Stimulated activated CD8-positive, alpha-beta memory T cell treated with anti-CD3 and anti-CD28 coated beads, Interleukin-15, amount 100 ng/mL, for 48 hours (primary cell): Measurements from ENCODE around the gene PIMREG.

Experiments used
- DNase-seq, 2 donors: peaks; one replicate each; pipeline ENCODE4 v3.0.0-alpha.2; 2020; ENCODE audit warnings: low read depth in 2 of 2

PIMREG gene

GRCh38 chr17:6461792-6462524 is 17.7 kb downstream of the PIMREG start:
- DNase-seq: peak in 1 of 2 donors; percentile 14

DNA sequence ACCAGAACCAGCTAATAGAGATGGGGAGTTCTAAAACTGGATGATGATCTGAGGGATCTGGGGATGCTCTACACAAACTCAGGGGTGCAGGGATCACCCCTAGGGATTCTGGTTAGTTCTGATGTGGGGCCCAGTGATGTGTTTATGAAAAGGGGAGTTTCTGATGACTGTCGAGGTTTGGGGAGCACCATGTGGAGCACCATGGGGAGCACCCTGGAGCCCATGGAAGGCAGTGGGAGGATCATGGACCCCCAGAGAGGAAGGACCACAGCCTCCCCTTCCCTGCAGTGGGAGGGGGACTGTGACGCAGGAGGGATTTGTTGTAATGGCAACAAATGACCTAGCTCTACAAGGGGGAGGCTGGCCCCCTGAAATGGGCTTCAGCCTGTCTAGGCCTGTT is 18.4 kb downstream of the PIMREG start:
- no peak for DNase-seq

DNA sequence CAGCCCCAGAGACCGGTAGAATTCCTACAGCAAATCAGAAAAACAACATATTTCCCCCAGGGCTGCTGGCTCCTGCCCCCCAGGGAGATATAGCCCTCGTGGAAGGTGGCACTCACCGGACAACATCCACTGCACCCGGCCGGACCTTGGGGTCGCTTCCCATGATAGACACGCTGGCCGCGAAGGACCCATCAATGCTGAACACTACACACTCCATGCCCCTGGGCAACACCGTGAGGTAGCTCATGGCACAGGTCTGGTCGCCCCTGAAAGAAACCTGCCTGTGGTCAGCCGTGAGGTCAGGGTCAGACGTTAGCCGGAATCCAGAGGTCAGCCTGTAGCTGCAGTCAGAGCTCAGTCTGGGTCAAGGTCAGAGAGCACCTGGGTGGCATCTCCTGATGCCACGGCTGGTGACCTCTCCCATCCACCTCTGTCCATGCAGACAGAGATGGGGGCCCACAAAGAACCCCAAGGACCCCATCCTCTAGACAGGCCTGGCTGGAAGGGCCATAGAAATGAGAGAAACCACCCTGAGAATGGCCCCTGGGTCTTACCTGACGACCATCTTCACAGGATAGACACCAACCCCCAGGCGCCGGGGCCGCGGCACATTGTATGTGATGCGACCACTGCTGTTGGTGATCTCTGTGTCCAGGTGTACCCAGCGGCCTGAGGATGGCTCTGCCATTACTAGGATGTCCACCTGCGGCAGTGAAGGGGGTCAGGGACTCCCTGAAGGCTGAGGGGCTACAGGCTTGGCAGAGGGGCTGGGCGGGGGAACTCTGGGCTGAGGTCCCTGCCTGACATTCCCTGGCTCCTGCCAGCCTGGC is 19.6 kb downstream of the PIMREG start:
- DNase-seq: no peak

GRCh38 chr17:6464446-6465041 is 20.3 kb downstream of the PIMREG start:
- no peak for DNase-seq

- DNase-seq: no peak
Measured at GRCh38 chr17:6465206-6466003, 21.1 kb downstream of the PIMREG start.

DNA sequence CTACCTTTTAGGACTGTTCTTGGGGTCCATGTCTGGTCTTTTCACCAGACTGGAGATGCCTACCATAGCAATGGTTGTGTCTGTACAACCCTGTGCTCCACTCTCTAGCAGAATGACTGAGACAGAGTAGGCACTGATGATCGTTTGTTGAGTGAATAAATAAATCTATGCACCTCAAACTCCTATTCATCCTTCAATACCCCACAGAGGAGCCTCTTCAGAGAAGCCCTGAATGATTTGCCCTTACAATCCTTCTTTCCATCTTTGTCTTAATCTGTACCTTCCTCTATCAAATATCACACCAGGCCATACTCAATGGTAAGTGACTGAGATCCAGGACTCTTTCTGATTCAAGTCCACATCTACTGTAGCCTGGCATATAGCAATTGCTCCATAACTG is 23.3 kb downstream of the PIMREG start:
- DNase-seq: no peak

- DNase-seq: no peak
Measured at GRCh38 chr17:6468051-6468790, 24.0 kb downstream of the PIMREG start.

DNA sequence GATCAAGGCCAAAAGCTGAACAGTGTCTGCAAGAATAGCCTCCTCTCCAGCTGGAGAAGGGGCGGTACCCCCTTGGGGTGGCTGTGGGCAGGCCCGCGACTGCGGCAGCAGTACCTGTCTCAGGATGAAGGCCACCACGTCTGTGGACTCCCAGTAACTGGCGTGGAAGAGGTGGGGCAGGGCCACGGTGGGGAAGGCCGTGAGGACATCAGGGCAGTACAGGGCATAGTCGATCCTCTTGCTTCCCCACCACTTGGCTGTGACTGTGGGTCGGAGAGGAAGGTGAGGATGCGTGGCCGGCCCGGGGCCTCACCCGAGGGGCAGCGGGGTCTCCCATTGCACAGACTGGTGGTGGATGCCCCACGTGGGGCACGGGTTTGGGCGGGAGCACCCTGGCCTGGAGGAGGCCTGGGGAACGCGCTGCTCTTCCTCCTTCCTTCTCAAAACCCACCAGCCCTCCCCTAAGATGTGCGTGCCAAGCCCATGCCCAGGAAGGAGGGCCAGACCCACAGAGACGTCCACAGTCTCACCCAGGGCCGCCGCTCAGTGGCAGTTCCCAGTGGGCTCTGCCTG is 26.0 kb downstream of the PIMREG start:
- DNase-seq: no peak

DNA sequence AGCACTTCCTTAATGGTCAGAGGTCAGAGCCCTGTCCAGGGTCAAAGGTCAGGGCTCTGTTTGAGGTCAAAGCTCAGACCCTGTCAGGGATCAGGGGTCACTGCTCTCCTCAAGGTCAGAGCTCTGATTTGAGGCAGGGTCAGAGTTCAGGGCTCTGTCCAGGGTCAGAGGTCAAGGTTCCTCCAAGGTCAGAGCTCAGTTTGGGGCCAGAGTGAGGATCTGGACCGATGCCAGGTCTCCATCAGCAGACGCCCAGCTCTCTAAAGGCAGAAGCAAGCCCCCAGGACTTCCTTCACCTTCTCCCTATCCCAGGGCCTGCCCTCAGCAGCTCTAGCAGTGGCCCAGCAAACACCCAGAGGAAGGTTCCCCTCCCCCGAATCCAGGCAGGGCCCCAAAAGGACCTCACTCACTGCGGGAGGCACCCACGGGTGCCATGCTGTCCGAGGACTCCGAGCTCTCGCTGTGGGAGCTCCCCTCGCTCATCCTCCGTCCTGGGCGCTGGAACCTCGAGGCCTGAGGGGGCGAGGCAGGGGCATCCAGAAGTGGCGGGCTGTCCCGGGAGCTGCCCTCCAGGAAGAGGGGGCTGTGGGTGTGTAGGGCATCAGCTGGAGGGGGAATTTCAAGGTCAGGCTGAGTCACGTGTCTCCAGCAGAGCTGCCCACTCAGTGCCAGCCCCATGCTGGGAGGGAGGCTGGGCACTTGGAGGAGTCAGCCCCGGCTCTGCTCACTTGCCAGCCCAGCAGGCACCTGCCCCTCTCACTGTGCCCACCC is 26.7 kb downstream of the PIMREG start:
- no peak for DNase-seq

- DNase-seq: no peak
Measured at GRCh38 chr17:6471531-6472465, 27.5 kb downstream of the PIMREG start.

DNA sequence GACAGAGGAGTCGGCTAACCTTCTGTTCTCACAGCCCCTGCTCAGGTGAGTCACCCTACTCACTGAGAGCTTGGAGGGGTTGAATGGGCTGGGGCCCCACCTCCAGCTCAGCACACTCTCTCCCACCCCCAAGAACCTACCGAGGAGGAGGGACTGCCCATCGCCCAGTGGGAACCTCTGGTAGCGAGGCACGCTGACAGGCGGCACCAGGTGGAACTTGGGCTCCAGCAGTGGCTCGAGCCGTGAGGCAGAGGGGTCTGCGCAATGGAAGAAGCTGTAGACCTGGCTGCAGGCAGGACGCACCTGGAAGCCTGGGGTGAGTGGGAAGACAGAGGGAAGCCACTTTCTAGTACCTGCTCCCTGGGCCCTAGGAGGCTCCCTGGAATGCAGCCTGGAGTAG is 28.3 kb downstream of the PIMREG start:
- no peak for DNase-seq

GRCh38 chr17:6473128-6473767 is 29.0 kb downstream of the PIMREG start:
- DNase-seq: peak in 1 of 2 donors; percentile 37

GRCh38 chr17:6474376-6474775 is 30.1 kb downstream of the PIMREG start:
- no peak for DNase-seq

DNA sequence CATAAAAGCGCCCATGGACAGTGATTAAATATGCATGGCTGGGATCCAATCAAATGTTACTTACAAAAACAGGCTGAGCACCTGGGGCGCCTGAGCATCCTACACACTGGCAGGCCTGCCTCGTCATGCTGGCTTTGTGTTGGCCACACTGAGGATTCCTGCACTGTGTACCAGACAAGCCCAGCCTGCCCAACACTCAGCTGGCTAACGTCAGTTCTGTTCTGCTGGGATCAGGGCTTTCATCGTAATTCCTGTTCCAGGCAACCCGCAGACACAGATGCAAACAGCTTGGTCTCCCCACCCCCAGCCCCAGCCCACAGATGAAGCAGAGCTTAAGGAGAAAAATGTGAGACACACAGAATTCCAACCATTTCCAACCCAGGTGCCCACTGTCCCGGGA is 30.7 kb downstream of the PIMREG start:
- DNase-seq: no peak

DNA sequence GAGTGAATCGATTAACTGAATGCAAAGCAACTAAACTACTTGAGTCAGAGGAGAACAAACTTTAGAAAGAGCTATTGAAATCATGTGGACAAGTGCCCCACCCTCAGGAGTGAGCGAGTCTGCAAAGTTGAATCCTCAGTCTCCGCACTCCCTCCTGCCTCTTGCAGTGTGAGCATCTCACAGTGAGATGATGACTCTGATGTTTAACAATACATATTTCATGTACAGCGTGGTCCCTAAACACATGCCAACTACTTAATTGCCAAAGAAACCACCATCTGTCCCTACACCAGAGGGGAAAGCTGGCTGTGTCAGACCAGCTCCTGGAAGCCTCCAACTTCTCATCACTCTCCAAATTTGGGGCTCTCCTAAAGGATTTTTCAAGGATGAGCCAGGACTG is 31.2 kb downstream of the PIMREG start:
- no peak for DNase-seq

GRCh38 chr17:6476076-6476809 is 32.0 kb downstream of the PIMREG start:
- DNase-seq: no peak

DNA sequence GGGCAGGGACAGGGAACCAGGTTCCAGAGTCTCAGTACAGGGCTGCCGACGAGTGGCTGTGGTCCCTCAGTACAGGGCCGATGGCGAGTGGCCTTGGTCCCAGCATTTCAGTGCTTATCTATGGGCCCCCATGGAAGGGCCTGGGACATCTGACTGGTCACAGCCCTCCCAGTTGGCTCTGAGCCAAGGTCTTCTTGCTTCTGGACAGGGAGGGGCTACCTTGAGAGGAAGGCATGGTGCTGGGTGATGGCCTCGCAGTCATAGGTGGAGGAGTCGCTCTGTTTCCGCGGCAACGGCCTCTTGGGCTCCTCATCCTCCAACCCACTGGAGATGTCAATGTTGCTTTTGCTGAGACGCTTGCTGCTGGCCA is 32.5 kb downstream of the PIMREG start:
- no peak for DNase-seq

DNA sequence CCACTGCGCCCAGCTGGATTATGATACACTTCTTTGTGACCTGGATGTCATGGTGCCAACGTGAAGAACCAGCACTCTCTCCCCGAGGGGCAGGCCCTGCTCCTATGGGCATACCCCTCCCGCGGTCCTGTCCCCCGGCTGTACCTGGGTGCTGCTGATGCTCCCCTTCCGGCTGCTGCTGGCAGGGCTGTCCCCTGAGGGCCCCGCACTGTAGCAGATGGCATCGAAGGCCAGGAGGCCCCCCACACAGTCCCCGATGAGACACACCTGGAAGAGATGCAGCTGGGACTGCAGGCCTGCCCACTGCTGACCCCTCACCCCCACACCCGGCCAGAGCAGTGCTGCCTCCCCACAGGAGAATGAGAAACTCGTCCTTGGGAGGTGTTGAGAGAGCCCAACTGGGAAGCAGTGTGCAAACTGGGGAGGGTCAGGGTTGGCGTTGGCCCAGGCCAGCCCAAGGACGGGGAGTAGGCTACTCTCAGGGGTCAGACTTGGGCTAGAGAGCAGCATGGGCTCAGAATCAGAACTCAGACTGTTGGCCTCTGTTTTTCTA is 33.7 kb downstream of the PIMREG start:
- DNase-seq: no peak
